Glutamatergic neuron (in vitro differentiated cells): ENCODE data around the gene DGKB. TPM values are rescaled to one million over a fixed set of nuclear protein-coding genes. Genes with fewer than 3 reads are reported as not detected.

ENCODE experiments used
- DNase-seq: peaks from one replicate; pipeline ENCODE4 v3.0.0; 2022
- H3K27ac Mint-ChIP-seq: one replicate; pipeline ENCODE4 v1.8.0; 2020; ENCODE audit warnings: mild to moderate bottlenecking, mixed read lengths, inconsistent platforms; ENCODE audit not compliant: unreplicated experiment
- H3K27me3 Mint-ChIP-seq: one replicate; pipeline ENCODE4 v1.8.0; 2020; ENCODE audit warnings: mild to moderate bottlenecking, moderate library complexity, mixed read lengths, inconsistent platforms; ENCODE audit not compliant: unreplicated experiment
- H3K36me3 Mint-ChIP-seq: one replicate; pipeline ENCODE4 v1.8.0; 2020; ENCODE audit warnings: mild to moderate bottlenecking, mixed read lengths, inconsistent platforms; ENCODE audit not compliant: unreplicated experiment
- H3K4me1 Mint-ChIP-seq: one replicate; pipeline ENCODE4 v1.8.0; 2020; ENCODE audit warnings: mild to moderate bottlenecking, low read depth, mixed read lengths, inconsistent platforms; ENCODE audit not compliant: unreplicated experiment
- H3K4me3 Mint-ChIP-seq: one replicate; pipeline ENCODE4 v1.8.0; 2020; ENCODE audit warnings: mild to moderate bottlenecking, mixed read lengths, inconsistent platforms; ENCODE audit not compliant: unreplicated experiment
- H3K9me3 Mint-ChIP-seq: one replicate; pipeline ENCODE4 v1.8.0; 2020; ENCODE audit warnings: mild to moderate bottlenecking, moderate library complexity, mixed read lengths, inconsistent platforms; ENCODE audit not compliant: unreplicated experiment
- total RNA-seq: library from RNA; stranded (reverse); fragmentation: NEBNext Ultra II Directional; extraction: Animal tissue kit (Norgen Biotek cat#: 25700); gene quantifications from one replicate; pipeline ENCODE4 v1.2.1, GENCODE V29; 2021; ENCODE audit not compliant: unreplicated experiment
- TF ChIP-seq, protein P1 (sequence below): fragments of 200-600 bp; sonication (generic); IDR thresholded peaks from one replicate; pipeline ENCODE4 v1.5.0; 2021; ENCODE audit not compliant: partially characterized antibody, unreplicated experiment

Gene DGKB
- total RNA-seq, 1 donor from 2014 or later = 57.8 TPM

GRCh38 chr7:14602851-14603250, 299.7 kb downstream of the DGKB start:
- Mint-ChIP-seq H3K36me3 (no peaks in the 10 kb centered on the region), H3K27me3 (no peaks in the 10 kb centered on the region), H3K4me3 (no peak overlapping the region), H3K27ac (no peak overlapping the region), H3K4me1 (peaks cover 7% of the 10 kb centered on the region), H3K9me3 (no peaks in the 10 kb centered on the region)
- TF ChIP-seq, protein P1, sequence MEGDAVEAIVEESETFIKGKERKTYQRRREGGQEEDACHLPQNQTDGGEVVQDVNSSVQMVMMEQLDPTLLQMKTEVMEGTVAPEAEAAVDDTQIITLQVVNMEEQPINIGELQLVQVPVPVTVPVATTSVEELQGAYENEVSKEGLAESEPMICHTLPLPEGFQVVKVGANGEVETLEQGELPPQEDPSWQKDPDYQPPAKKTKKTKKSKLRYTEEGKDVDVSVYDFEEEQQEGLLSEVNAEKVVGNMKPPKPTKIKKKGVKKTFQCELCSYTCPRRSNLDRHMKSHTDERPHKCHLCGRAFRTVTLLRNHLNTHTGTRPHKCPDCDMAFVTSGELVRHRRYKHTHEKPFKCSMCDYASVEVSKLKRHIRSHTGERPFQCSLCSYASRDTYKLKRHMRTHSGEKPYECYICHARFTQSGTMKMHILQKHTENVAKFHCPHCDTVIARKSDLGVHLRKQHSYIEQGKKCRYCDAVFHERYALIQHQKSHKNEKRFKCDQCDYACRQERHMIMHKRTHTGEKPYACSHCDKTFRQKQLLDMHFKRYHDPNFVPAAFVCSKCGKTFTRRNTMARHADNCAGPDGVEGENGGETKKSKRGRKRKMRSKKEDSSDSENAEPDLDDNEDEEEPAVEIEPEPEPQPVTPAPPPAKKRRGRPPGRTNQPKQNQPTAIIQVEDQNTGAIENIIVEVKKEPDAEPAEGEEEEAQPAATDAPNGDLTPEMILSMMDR = no peak
- DNase-seq = no peak

DNA sequence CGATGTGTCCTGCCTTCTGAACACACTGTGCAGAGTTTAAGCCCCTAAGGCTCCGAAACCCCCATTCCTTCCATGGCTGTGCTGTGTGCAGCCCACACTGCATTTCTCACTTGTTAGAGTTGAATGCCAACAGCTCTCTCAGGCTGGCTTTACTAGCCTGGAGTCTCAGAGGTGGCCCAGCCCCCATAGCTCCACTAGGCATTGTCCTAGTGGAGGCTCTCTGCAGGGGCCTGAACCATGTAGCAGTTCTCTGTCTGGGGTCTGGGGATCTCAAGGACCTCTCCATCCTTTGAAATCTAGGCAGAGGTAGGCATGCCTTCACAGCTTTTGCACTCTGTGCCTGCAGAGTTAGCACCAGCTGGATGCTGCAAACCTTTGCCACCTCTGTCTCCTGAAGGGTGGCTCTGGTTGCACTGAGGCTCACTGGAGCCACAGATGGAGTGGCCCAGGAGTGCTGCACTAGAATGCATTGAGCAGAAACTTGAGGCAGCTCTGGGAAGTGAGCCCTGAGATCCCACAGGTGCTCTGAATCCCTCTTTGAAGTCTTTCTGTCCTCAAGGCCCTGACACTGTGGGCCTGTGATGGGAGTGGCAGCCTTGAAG, 301.7 kb downstream of the DGKB start:
- no peak for DNase-seq
- H3K4me1 Mint-ChIP-seq = peaks cover 7% of the 10 kb centered on the region
- no peaks in the 10 kb centered on the region for H3K9me3 Mint-ChIP-seq
- H3K4me3 Mint-ChIP-seq = no peak overlapping the region
- no peak overlapping the region for H3K27ac Mint-ChIP-seq
- TF ChIP-seq, protein P1 = no peak
- H3K36me3 Mint-ChIP-seq = no peaks in the 10 kb centered on the region
- H3K27me3 Mint-ChIP-seq = no peaks in the 10 kb centered on the region

DNA sequence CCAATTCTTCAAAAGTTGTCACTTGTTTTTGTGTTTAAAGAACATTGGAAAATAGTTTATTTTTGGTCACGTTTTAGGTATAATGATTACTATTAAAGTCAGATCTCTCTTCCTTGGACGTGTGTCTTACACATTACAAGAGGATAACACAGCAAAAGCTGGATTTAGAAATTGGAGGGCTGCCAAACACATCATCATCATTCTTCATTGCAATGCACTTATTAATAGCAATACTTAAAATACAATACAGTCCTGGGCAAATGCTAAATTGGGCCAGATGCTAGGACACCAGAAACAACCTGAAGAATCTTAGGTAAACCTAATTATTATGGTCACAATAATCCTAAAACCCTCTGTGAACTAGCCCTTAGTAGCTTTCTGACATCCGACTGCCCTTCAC, 303.6 kb downstream of the DGKB start:
- no peak for DNase-seq
- Mint-ChIP-seq H3K9me3 (no peaks in the 10 kb centered on the region), H3K36me3 (no peaks in the 10 kb centered on the region), H3K4me1 (peaks cover 7% of the 10 kb centered on the region), H3K27ac (no peak overlapping the region), H3K4me3 (no peak overlapping the region), H3K27me3 (no peaks in the 10 kb centered on the region)
- TF ChIP-seq, protein P1 = no peak

- no peaks in the 10 kb centered on the region for H3K27me3 Mint-ChIP-seq
- TF ChIP-seq, protein P1 = no peak
- H3K4me3 Mint-ChIP-seq = no peak overlapping the region
- DNase-seq = no peak
- H3K9me3 Mint-ChIP-seq = no peaks in the 10 kb centered on the region
- H3K36me3 Mint-ChIP-seq = no peaks in the 10 kb centered on the region
- no peaks in the 10 kb centered on the region for H3K4me1 Mint-ChIP-seq
- H3K27ac Mint-ChIP-seq = no peak overlapping the region
These were observed 306.1 kb downstream of the DGKB start for GRCh38 chr7:14596421-14596820.

DNA sequence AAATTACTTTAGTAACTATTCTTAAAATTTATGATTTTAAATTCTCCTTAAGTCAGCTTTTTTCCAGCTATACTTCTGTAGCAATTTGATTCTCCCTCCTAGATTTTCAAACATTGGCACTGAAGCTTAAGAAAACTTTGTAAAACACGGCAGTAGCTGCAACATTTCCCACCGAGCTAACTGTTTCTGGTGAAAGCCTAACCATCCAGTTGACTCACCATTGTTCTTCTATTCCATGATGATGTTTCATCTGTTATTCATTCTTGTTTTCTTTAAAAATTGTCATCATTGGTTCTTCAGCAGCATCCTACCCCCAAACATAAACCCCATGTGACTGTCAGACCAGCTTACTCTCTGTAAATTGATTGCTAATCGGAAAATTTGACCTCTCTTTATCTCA, 312.3 kb downstream of the DGKB start:
- Mint-ChIP-seq H3K27ac (no peak overlapping the region), H3K36me3 (no peaks in the 10 kb centered on the region), H3K4me3 (no peak overlapping the region), H3K4me1 (no peaks in the 10 kb centered on the region), H3K27me3 (no peaks in the 10 kb centered on the region), H3K9me3 (peaks cover 4% of the 10 kb centered on the region)
- TF ChIP-seq, protein P1 = no peak
- DNase-seq = no peak
